ENCODE results near the gene ZNF737.
"Not testable (repeated sequence)": the region's sequence is repeated elsewhere in the genome, so short reads cannot be mapped to it uniquely, and the experiment has no call there.

The ZNF737 gene

DNA sequence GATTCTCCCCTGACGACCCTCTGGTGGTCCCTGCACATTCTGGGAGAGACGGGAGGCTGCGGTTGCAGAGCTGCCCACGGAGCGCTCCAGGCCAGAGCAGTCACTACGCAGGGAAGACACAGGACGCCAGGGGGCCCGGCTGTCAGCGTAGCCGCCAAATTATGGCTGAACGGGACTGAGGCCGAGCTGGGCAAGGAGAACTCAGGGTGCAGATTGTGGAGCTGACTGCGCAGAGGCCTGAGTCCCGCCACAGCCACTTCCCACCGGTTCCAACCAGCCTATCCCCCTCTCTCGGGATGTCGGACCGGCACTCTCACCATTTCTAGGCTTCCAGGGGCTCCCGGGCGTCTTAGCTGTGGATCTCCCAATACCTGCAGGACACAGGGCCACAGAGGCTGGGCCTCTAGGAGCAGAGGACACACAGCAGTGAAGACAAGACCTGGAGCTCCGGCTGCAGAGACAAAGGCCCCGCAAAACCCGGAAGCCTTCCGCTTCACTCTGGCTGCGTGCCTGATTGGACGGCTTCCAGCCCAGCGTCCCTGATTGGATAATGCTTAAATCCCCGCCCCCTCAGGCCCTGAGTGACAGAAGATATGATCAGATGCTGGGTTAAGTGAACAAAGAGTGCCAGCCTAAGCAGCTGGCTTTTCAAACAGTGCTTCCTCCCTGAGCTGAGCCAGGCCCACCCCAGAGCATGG, at the start of gene ZNF737:
Gene ZNF737, minus strand, starts transcription at position 461 of the 698 bp plus-strand sequence. Its CDS starts 141 bp downstream, at position 320.
- DNase-seq, result peak; percentile 87 to 92 (median 91)

GRCh38 chr19:20614971-20615370, 49.4 kb upstream of the ZNF737 start:
- not testable (repeated sequence) for DNase-seq

DNA sequence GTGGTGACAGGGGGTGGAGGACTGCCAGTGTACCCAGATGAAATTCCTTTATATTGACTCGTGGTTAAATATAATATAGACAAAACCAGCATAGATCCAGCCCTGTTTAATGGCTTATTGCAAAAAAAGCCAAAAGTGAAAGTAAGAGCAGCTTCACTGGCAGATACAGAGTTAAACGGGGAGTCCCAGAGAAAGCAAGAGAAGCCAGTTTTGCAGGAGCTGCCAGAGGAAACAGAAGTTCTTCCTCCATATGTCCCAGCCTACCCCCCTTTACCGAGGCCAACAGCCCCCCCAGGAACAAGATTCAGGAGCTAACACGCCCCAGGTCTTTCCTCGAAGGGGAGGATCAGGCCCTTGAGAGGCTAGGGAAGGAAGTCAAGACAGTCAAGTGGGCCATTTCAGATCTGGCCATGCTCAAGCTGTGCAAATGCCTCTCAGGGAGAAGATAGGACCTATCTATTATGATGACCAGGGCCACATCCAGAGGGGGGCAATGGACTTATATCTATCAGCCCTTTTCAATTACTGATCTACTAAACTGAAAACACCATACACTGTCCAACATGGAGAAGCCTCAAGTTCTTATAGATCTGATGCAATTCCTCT, 47.2 kb upstream of the ZNF737 start:
- DNase-seq, result no peak

DNA sequence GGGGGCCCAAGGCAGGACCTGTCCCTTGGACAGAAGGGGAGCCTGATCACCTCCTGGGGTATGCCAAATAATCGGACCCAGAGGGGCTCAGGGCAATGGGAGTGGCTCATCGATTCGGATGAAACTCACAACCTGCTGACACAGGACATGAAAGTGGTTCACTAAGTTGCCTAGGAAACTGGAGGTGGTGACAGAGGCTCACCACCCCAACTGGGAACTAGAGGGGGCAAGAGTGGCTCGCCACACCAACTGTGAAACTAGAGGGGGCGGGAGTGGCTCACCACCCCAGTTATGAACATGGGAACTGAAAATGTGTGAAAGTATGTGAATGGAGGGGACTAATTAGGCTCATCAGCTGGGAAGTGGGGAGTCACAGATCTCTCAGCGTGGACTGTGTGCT, 46.3 kb upstream of the ZNF737 start:
- DNase-seq, result no peak

DNA sequence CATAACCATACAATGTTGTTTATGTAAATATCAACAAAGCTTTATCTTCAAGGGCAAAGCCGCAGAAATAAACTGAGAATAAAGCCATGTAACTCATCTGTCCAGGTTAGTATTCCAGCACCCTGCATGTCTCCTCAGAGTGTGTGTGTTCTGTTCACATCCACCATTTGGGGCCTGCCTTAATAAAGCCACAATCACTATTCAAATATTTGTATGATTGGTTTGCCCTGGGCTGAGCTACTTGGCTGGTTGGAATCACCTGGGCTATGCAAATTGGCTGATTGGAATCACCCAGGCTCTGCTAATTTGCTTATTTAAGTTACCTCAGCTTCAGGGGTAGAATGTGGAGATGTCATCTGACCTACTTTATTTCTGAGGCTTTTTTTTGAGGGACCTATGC, 42.4 kb upstream of the ZNF737 start:
- no peak for DNase-seq

DNA sequence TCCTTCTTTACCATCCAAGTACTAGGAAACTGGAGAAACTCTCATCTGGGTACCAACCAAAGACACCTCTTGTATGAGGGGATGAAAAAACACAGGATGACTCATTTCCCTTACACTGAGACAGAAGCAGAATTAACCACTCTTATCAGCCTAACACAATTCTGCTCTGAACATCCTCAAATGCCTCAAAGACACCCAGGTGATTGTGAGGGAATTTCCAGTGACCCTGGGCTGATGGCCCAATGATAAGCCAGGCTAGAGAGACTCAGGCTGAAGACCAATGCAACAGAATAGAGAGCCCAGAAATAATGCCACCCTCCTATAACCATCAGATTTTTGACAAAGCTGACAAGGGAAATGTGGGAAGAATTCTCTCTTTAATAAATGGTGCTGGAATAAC, 7.0 kb downstream of the ZNF737 start:
- DNase-seq, result no peak

DNA sequence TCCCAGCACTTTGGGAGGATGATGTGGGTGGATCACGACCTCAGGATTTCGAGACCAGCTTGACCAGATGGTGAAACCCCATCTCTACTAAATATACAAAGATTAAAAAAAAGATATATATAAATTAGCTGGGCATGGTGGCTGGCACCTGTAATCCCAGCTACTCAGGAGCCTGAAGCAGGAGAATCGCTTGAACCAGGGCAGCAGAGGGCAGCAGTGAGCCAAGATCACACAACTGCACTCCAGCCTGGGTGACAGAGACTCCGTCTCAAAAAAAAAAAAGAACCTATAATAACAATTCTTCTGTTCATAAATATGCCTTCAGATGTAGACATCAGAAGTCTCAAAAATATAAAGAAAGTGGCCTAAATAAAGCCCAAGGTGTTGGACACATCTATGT, 7.6 kb downstream of the ZNF737 start:
- DNase-seq, result no peak

GRCh38 chr19:20544667-20545333, 20.8 kb downstream of the ZNF737 start:
- not testable (repeated sequence) for DNase-seq

- DNase-seq, result not testable (repeated sequence)
These were observed 35.3 kb downstream of the ZNF737 start for GRCh38 chr19:20530303-20530702.

DNA sequence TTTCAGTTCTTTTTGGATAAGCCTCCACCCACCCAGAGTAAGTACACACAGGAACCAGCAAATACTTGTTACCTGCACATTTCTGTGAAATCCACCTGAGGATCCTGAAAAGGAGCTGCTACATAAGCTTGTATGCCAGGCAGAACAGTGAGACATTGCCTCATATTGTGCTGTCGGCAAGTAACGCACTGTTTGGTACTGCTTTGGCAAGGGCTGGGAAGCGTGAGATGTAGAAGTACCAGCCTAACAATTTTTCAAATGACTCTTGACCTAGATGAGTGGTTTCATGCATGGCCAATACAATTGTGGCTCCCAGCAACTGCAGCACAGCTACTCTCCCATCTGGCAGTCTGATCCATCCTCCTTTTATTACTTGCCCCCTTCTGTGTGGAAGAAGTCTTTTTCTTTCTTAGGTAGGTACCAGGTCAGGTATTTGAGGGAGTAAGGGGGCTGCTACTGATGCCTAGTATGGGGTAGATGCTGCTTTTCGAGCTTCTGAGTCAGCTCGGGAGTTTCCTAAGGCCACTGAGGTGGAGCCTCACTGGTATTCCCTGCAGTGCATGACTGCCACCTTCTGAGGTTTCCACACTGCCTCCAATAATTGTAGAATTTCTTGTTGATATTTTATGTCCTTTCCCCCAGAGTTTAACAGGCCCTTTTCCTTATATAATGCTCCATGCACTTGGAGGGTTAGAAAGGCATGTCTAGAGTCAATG, 52.2 kb downstream of the ZNF737 start:
- DNase-seq, result no peak

GRCh38 chr19:20503476-20503875, 62.1 kb downstream of the ZNF737 start:
- no peak for DNase-seq
